BJ (cell line): Measurements from ENCODE around the gene XDH. TPM values are rescaled to one million over a fixed set of nuclear protein-coding genes. Genes with fewer than 3 reads are reported as not detected.

Source experiments
- CTCF ChIA-PET: fragments of 350-600 bp; formaldehyde crosslinking; extraction: SDS; loops from one replicate; lab custom pipeline; 2021; ENCODE audit warnings: antibody characterized with exemption, inconsistent platforms; lab: Yijun Ruan, JAX
- POLR2A ChIA-PET: fragments of 300-600 bp; sonication (Branson Sonifier 250); formaldehyde crosslinking; extraction: SDS; loops from one replicate; lab custom pipeline; 2021; ENCODE audit warnings: antibody characterized with exemption; lab: Charles Lee
- DNase-seq: peaks from one replicate; pipeline ENCODE4 v3.0.0-alpha.2; 2011; ENCODE audit warnings: low read depth
- H3K27me3 ChIP-seq: 2 replicates; pipeline ENCODE4 v1.6.0; 2011; ENCODE audit warnings: low read length; ENCODE audit not compliant: control insufficient read depth, insufficient read depth
- H3K36me3 ChIP-seq: 2 replicates; pipeline ENCODE4 v1.5.1; 2011; ENCODE audit warnings: low read length; ENCODE audit not compliant: control insufficient read depth, insufficient read depth
- H3K4me3 ChIP-seq: 2 replicates; pipeline ENCODE4 v1.5.1; 2011; ENCODE audit warnings: low read depth, mild to moderate bottlenecking, control low read depth, low read length
- CTCF ChIP-seq: IDR thresholded peaks from 2 replicates; pipeline ENCODE4 v1.5.1; 2011; ENCODE audit warnings: low read depth, mild to moderate bottlenecking, control low read depth, inconsistent platforms, low read length, moderate library complexity; ENCODE audit not compliant: insufficient read depth
- polyA plus RNA-seq: library from polyadenylated mRNA; depleted of rRNA; stranded (reverse); fragments of >200 nt; gene quantifications from 2 replicates; pipeline ENCODE4 v1.2.3, GENCODE V29; 2011

Gene XDH
- polyA plus RNA-seq, 1 experiment = 0.69 TPM

- POLR2A ChIA-PET = no interaction called here
- CTCF ChIA-PET = no interaction called here
- DNase-seq = no peak
- Histone ChIP-seq H3K4me3 (no peak overlapping the region), H3K27me3 (no peaks in the 10 kb centered on the region), H3K36me3 (no peaks in the 10 kb centered on the region)
- TF ChIP-seq CTCF = no peak
Observed at GRCh38 chr2:31365348-31365747, 49.2 kb downstream of the XDH start.

GRCh38 chr2:31363956-31364750 lies 50.4 kb downstream of the XDH start:
- no peak for TF ChIP-seq CTCF
- no peak for DNase-seq
- Histone ChIP-seq H3K27me3 (no peaks in the 10 kb centered on the region), H3K4me3 (no peak overlapping the region), H3K36me3 (no peaks in the 10 kb centered on the region)
- POLR2A ChIA-PET = no interaction called here
- CTCF ChIA-PET = no interaction called here

GRCh38 chr2:31362581-31362980 lies 52.0 kb downstream of the XDH start:
- no peak overlapping the region for H3K4me3 ChIP-seq
- CTCF ChIA-PET = interaction anchor here (1.2 to 1.4 kb wide), 2 partner anchors 9 to 12 kb away, joined by 5 read pairs; no protein-coding TSS in a partner anchor
- no peak for DNase-seq
- no peaks in the 10 kb centered on the region for H3K27me3 ChIP-seq
- no peak for TF ChIP-seq CTCF
- H3K36me3 ChIP-seq = no peaks in the 10 kb centered on the region
- POLR2A ChIA-PET = no interaction called here

- no peak overlapping the region for H3K4me3 ChIP-seq
- H3K36me3 ChIP-seq = no peaks in the 10 kb centered on the region
- TF ChIP-seq CTCF = no peak
- no peak for DNase-seq
- CTCF ChIA-PET = no interaction called here
- POLR2A ChIA-PET = no interaction called here
- H3K27me3 ChIP-seq = no peaks in the 10 kb centered on the region
Observed at GRCh38 chr2:31359229-31359628, 55.3 kb downstream of the XDH start.

- no peak overlapping the region for H3K4me3 ChIP-seq
- H3K27me3 ChIP-seq = no peaks in the 10 kb centered on the region
- ChIA-PET CTCF (interaction anchor here (1.4 to 1.7 kb wide), 3 partner anchors 13 to 21 kb away, joined by 4 to 5 read pairs (median 5); no protein-coding TSS in a partner anchor), POLR2A (no interaction called here)
- H3K36me3 ChIP-seq = no peaks in the 10 kb centered on the region
- TF ChIP-seq CTCF = peak; percentile 28
- no peak for DNase-seq
Observed at GRCh38 chr2:31354837-31355236, 59.7 kb downstream of the XDH start.
